ENCODE measurements around the gene DHRS2. TPM values are rescaled to one million over a fixed set of nuclear protein-coding genes. Genes with fewer than 3 reads are reported as not detected.
A peak's percentile ranks its signal among the peaks of the same experiment; 100 is the strongest.

The DHRS2 gene
- total RNA-seq, 2 donors from 2014 or later: 0.56 to 2.1 TPM

- Histone ChIP-seq H3K9ac (ENCODE audit: low read depth in 2 of 2, low read length in 2 of 2) (no peak overlapping the region), H3K4me3 (no peak overlapping the region), H3K36me3 (no peaks in the 10 kb centered on the region), H3K27me3 (no peaks in the 10 kb centered on the region), H3K9me3 (no peaks in the 10 kb centered on the region), H3K27ac (peak overlapping the region; percentile 73), H3K4me1 (peaks cover 4% of the 10 kb centered on the region)
- no peak for TF ChIP-seq CTCF (IDR thresholded peaks at IDR 0.05)
- intact Hi-C loops (cut with DNase I): no loop called here
- DNase-seq: peak; percentile 45
These were observed 22.7 kb upstream of the DHRS2 start for GRCh38 chr14:23613242-23614070.

- peaks cover 4% of the 10 kb centered on the region for H3K4me1 ChIP-seq
- peak overlapping the region in 1 of 2 donors; percentile 48 for H3K9ac ChIP-seq (ENCODE audit: low read depth in 2 of 2, low read length in 2 of 2)
- intact Hi-C loops (cut with DNase I): no loop called here
- H3K9me3 ChIP-seq: no peaks in the 10 kb centered on the region
- TF ChIP-seq CTCF (IDR thresholded peaks at IDR 0.05): no peak
- DNase-seq: no peak
- no peaks in the 10 kb centered on the region for H3K36me3 ChIP-seq
- H3K4me3 ChIP-seq: no peak overlapping the region
- no peaks in the 10 kb centered on the region for H3K27me3 ChIP-seq
- H3K27ac ChIP-seq: peak overlapping the region; percentile 73
These were observed 21.8 kb upstream of the DHRS2 start for GRCh38 chr14:23614395-23614828.

GRCh38 chr14:23615856-23616255, 20.3 kb upstream of the DHRS2 start:
- TF ChIP-seq CTCF (IDR thresholded peaks at IDR 0.05): no peak
- intact Hi-C loops (cut with DNase I): no loop called here
- no peak for DNase-seq
- Histone ChIP-seq H3K36me3 (no peaks in the 10 kb centered on the region), H3K4me1 (peaks cover 4% of the 10 kb centered on the region), H3K27me3 (no peaks in the 10 kb centered on the region), H3K27ac (no peak overlapping the region), H3K4me3 (no peak overlapping the region), H3K9me3 (no peaks in the 10 kb centered on the region), H3K9ac (ENCODE audit: low read depth in 2 of 2, low read length in 2 of 2) (no peak overlapping the region)

GRCh38 chr14:23617539-23617938, 18.6 kb upstream of the DHRS2 start:
- Histone ChIP-seq H3K27ac (no peak overlapping the region), H3K9ac (ENCODE audit: low read depth in 2 of 2, low read length in 2 of 2) (no peak overlapping the region), H3K4me1 (no peaks in the 10 kb centered on the region), H3K36me3 (no peaks in the 10 kb centered on the region), H3K4me3 (no peak overlapping the region), H3K9me3 (no peaks in the 10 kb centered on the region), H3K27me3 (no peaks in the 10 kb centered on the region)
- no peak for TF ChIP-seq CTCF (IDR thresholded peaks at IDR 0.05)
- intact Hi-C loops (cut with DNase I): no loop called here
- DNase-seq: peak; percentile 6

GRCh38 chr14:23618415-23618988, 17.7 kb upstream of the DHRS2 start:
- H3K36me3 ChIP-seq: no peaks in the 10 kb centered on the region
- no peaks in the 10 kb centered on the region for H3K4me1 ChIP-seq
- H3K27me3 ChIP-seq: no peaks in the 10 kb centered on the region
- no peak overlapping the region for H3K4me3 ChIP-seq
- no peaks in the 10 kb centered on the region for H3K9me3 ChIP-seq
- intact Hi-C loops (cut with DNase I): no loop called here
- no peak for TF ChIP-seq CTCF (IDR thresholded peaks at IDR 0.05)
- no peak overlapping the region for H3K27ac ChIP-seq
- no peak overlapping the region for H3K9ac ChIP-seq (ENCODE audit: low read depth in 2 of 2, low read length in 2 of 2)
- DNase-seq: no peak

All from colonic mucosa (tissue), 4 donors.